ENCODE measurements around the gene NT5C1A. TPM values are rescaled to one million over a fixed set of nuclear protein-coding genes. Genes with fewer than 3 reads are reported as not detected.
A peak's percentile ranks its signal among the peaks of the same experiment; 100 is the strongest.

Gene NT5C1A
- total RNA-seq, 1 experiment from 2014 or later = not detected

- Histone ChIP-seq H3K4ac (ENCODE audit: low read depth, low read length) (no peak overlapping the region), H3K4me2 (ENCODE audit: insufficient read depth, insufficient read length, low read length) (no peak overlapping the region), H4K91ac (ENCODE audit: insufficient read length, low read depth, low read length) (no peak overlapping the region), H3K27ac (ENCODE audit: insufficient read length, low read depth, low read length) (no peak overlapping the region), H4K20me1 (ENCODE audit: control insufficient read depth, insufficient read depth, insufficient read length) (no peaks in the 10 kb centered on the region), H4K8ac (replicated peaks; ENCODE audit: insufficient read length, low read depth, low read length) (no peak overlapping the region), H3K23ac (ENCODE audit: insufficient read length, low read depth, low read length) (no peak overlapping the region), H3K14ac (ENCODE audit: insufficient read depth, low read length) (no peak overlapping the region; the same call in 1 of the 2 replicates), H3K79me1 (ENCODE audit: insufficient read depth, low read depth, low read length, poor library complexity, severe bottlenecking) (no peaks in the 10 kb centered on the region), H2BK12ac (ENCODE audit: insufficient read length, low read depth, low read length) (no peak overlapping the region), H3K9me3 (ENCODE audit: control insufficient read depth, low read depth, low read length) (no peaks in the 10 kb centered on the region), H2BK15ac (ENCODE audit: low read depth, low read length) (no peak overlapping the region), H2BK20ac (ENCODE audit: low read depth, low read length, poor library complexity, severe bottlenecking) (no peak overlapping the region), H3K79me2 (ENCODE audit: insufficient read depth, low read length) (no peaks in the 10 kb centered on the region), H2AK5ac (ENCODE audit: insufficient read length, low read length) (no peak overlapping the region), H3T11ph (ENCODE audit: low read length) (no peak overlapping the region), H3K56ac (ENCODE audit: insufficient read length, low read depth, low read length) (no peak overlapping the region), H3K9ac (ENCODE audit: extremely low read depth, insufficient read length, low read length) (no peak overlapping the region), H4K5ac (ENCODE audit: insufficient read length, low read depth, low read length) (no peak overlapping the region), H2AFZ (ENCODE audit: low read length) (no peak overlapping the region), H3K23me2 (ENCODE audit: insufficient read length, low read depth, low read length, poor library complexity, severe bottlenecking) (no peaks in the 10 kb centered on the region), H2BK5ac (ENCODE audit: insufficient read length, low read length) (no peak overlapping the region), H3K18ac (ENCODE audit: insufficient read length, low read depth, low read length) (no peak overlapping the region), H3K4me1 (ENCODE audit: insufficient read depth, low read length) (no peaks in the 10 kb centered on the region), H3K27me3 (ENCODE audit: insufficient read depth, low read length) (peaks cover 18% of the 10 kb centered on the region; the same call in 1 of the 2 replicates), H2BK120ac (ENCODE audit: low read depth, low read length, poor library complexity, severe bottlenecking) (no peak overlapping the region)
- DNase-seq = peak; percentile 54
- H3K9me3 Mint-ChIP-seq = no peaks in the 10 kb centered on the region
- peaks cover 99% of the 10 kb centered on the region for H3K27me3 Mint-ChIP-seq (ENCODE audit: low read depth)
- H3K36me3 Mint-ChIP-seq (ENCODE audit: insufficient read depth in 1 of 3, low read depth in 3 of 3) = no peaks in the 10 kb centered on the region; a peak in 1 of 7 replicates
- no peak for TF ChIP-seq CTCF (conservative IDR thresholded peaks at IDR 0.05)
- WGBS (ENCODE audit: extremely low coverage, insufficient read length, low lambda C conversion rate) = no CpG with 5 or more reads among the region's 8 CpGs
- no peak overlapping the region for H3K4me3 Mint-ChIP-seq
- H3K4me1 Mint-ChIP-seq = no peaks in the 10 kb centered on the region
- H3K27ac Mint-ChIP-seq = no peak overlapping the region
These were observed 8.3 kb downstream of the NT5C1A start for GRCh38 chr1:39663559-39663958.
